Activated CD4-positive, alpha-beta T cell treated with anti-CD3 and anti-CD28 coated beads, Interleukin-2, amount 10 ng/mL, durations not matched to agents 24 days and 14 days (primary cell): ENCODE data around the gene CBX6. TPM values are rescaled to one million over a fixed set of nuclear protein-coding genes. Genes with fewer than 3 reads are reported as not detected.

ENCODE experiments used
- DNase-seq: peaks from one replicate; pipeline ENCODE4 v3.0.0; 2022
- H3K27ac Mint-ChIP-seq: one replicate; pipeline ENCODE4 v1.8.0; 2022; ENCODE audit warnings: mild to moderate bottlenecking, mixed read lengths
- H3K27me3 Mint-ChIP-seq: one replicate; pipeline ENCODE4 v1.8.0; 2022; ENCODE audit warnings: mixed read lengths
- H3K36me3 Mint-ChIP-seq: one replicate; pipeline ENCODE4 v1.8.0; 2022; ENCODE audit warnings: low read depth, mild to moderate bottlenecking, mixed read lengths
- H3K4me1 Mint-ChIP-seq: one replicate; pipeline ENCODE4 v1.8.0; 2021; ENCODE audit warnings: mixed read lengths
- H3K4me3 Mint-ChIP-seq: one replicate; pipeline ENCODE4 v1.8.0; 2022; ENCODE audit warnings: mild to moderate bottlenecking, moderate library complexity, mixed read lengths
- H3K9me3 Mint-ChIP-seq: one replicate; pipeline ENCODE4 v1.8.0; 2021; ENCODE audit warnings: mixed read lengths
- intact Hi-C: fragments of 100-400 bp; cut with micrococcal nuclease; formaldehyde crosslinking; loops from one replicate; pipeline ENCODE4 v1.15.1; 2023
- total RNA-seq: library from RNA; stranded (reverse); gene quantifications from 2 replicates; pipeline ENCODE4 v1.2.3, GENCODE V29; 2022

Gene CBX6
- total RNA-seq, 1 donor from 2014 or later: 180 TPM

GRCh38 chr22:38834215-38834953 is 37.6 kb downstream of the CBX6 start:
- Mint-ChIP-seq H3K27ac (no peak overlapping the region), H3K9me3 (no peaks in the 10 kb centered on the region), H3K4me3 (no peak overlapping the region), H3K36me3 (no peaks in the 10 kb centered on the region), H3K27me3 (peaks cover 2% of the 10 kb centered on the region), H3K4me1 (no peaks in the 10 kb centered on the region)
- intact Hi-C loops: no loop called here
- no peak for DNase-seq

GRCh38 chr22:38833061-38833460 is 39.0 kb downstream of the CBX6 start:
- H3K27ac Mint-ChIP-seq: no peak overlapping the region
- H3K27me3 Mint-ChIP-seq: peaks cover 2% of the 10 kb centered on the region
- intact Hi-C loops: no loop called here
- H3K36me3 Mint-ChIP-seq: no peaks in the 10 kb centered on the region
- H3K4me1 Mint-ChIP-seq: no peaks in the 10 kb centered on the region
- no peak overlapping the region for H3K4me3 Mint-ChIP-seq
- no peak for DNase-seq
- no peaks in the 10 kb centered on the region for H3K9me3 Mint-ChIP-seq

GRCh38 chr22:38832005-38832978 is 39.7 kb downstream of the CBX6 start:
- DNase-seq: no peak
- intact Hi-C loops: no loop called here
- no peaks in the 10 kb centered on the region for H3K4me1 Mint-ChIP-seq
- no peak overlapping the region for H3K27ac Mint-ChIP-seq
- H3K4me3 Mint-ChIP-seq: no peak overlapping the region
- H3K27me3 Mint-ChIP-seq: peaks cover 2% of the 10 kb centered on the region
- no peaks in the 10 kb centered on the region for H3K36me3 Mint-ChIP-seq
- no peaks in the 10 kb centered on the region for H3K9me3 Mint-ChIP-seq

- no peak overlapping the region for H3K4me3 Mint-ChIP-seq
- H3K9me3 Mint-ChIP-seq: no peaks in the 10 kb centered on the region
- H3K27me3 Mint-ChIP-seq: peaks cover 2% of the 10 kb centered on the region
- H3K36me3 Mint-ChIP-seq: no peaks in the 10 kb centered on the region
- no peak overlapping the region for H3K27ac Mint-ChIP-seq
- no peaks in the 10 kb centered on the region for H3K4me1 Mint-ChIP-seq
- DNase-seq: no peak
- intact Hi-C loops: no loop called here
These were observed 40.7 kb downstream of the CBX6 start for GRCh38 chr22:38831166-38831945.

GRCh38 chr22:38830845-38831108 is 41.2 kb downstream of the CBX6 start:
- intact Hi-C loops: no loop called here
- Mint-ChIP-seq H3K36me3 (no peaks in the 10 kb centered on the region), H3K27me3 (peaks cover 2% of the 10 kb centered on the region), H3K4me1 (no peaks in the 10 kb centered on the region), H3K27ac (no peak overlapping the region), H3K9me3 (no peaks in the 10 kb centered on the region), H3K4me3 (no peak overlapping the region)
- DNase-seq: no peak

- no peaks in the 10 kb centered on the region for H3K36me3 Mint-ChIP-seq
- intact Hi-C loops: no loop called here
- no peaks in the 10 kb centered on the region for H3K4me1 Mint-ChIP-seq
- peaks cover 2% of the 10 kb centered on the region for H3K27me3 Mint-ChIP-seq
- DNase-seq: no peak
- no peak overlapping the region for H3K27ac Mint-ChIP-seq
- no peaks in the 10 kb centered on the region for H3K9me3 Mint-ChIP-seq
- H3K4me3 Mint-ChIP-seq: no peak overlapping the region
These were observed 41.8 kb downstream of the CBX6 start for GRCh38 chr22:38830026-38830844.

GRCh38 chr22:38829485-38829884 is 42.5 kb downstream of the CBX6 start:
- H3K4me1 Mint-ChIP-seq: no peaks in the 10 kb centered on the region
- no peaks in the 10 kb centered on the region for H3K36me3 Mint-ChIP-seq
- peaks cover under 1% of the 10 kb centered on the region for H3K27me3 Mint-ChIP-seq
- no peak overlapping the region for H3K27ac Mint-ChIP-seq
- H3K9me3 Mint-ChIP-seq: no peaks in the 10 kb centered on the region
- no peak for DNase-seq
- H3K4me3 Mint-ChIP-seq: no peak overlapping the region
- intact Hi-C loops: no loop called here

GRCh38 chr22:38828616-38829205 is 43.3 kb downstream of the CBX6 start:
- Mint-ChIP-seq H3K9me3 (no peaks in the 10 kb centered on the region), H3K4me1 (no peaks in the 10 kb centered on the region), H3K4me3 (no peak overlapping the region), H3K36me3 (no peaks in the 10 kb centered on the region), H3K27me3 (no peaks in the 10 kb centered on the region), H3K27ac (no peak overlapping the region)
- no peak for DNase-seq
- intact Hi-C loops: no loop called here

- no peaks in the 10 kb centered on the region for H3K4me1 Mint-ChIP-seq
These were observed 43.8 kb downstream of the CBX6 start for GRCh38 chr22:38828191-38828590.

GRCh38 chr22:38827510-38827909 is 44.5 kb downstream of the CBX6 start:
- H3K4me1 Mint-ChIP-seq: no peaks in the 10 kb centered on the region
- no peaks in the 10 kb centered on the region for H3K36me3 Mint-ChIP-seq
- no peak overlapping the region for H3K4me3 Mint-ChIP-seq
- H3K27me3 Mint-ChIP-seq: no peaks in the 10 kb centered on the region
- intact Hi-C loops: no loop called here
- H3K9me3 Mint-ChIP-seq: no peaks in the 10 kb centered on the region
- H3K27ac Mint-ChIP-seq: no peak overlapping the region
- no peak for DNase-seq

More at GRCh38 chr22:38828191-38828590, 43.8 kb downstream of the CBX6 start:
- Mint-ChIP-seq H3K27me3 (no peaks in the 10 kb centered on the region), H3K36me3 (no peaks in the 10 kb centered on the region), H3K9me3 (no peaks in the 10 kb centered on the region), H3K4me3 (no peak overlapping the region), H3K27ac (no peak overlapping the region)
- intact Hi-C loops: no loop called here
- no peak for DNase-seq

GRCh38 chr22:38826801-38827200 is 45.2 kb downstream of the CBX6 start:
- Mint-ChIP-seq H3K36me3 (no peaks in the 10 kb centered on the region), H3K9me3 (no peaks in the 10 kb centered on the region), H3K27ac (no peak overlapping the region), H3K4me1 (no peaks in the 10 kb centered on the region), H3K4me3 (no peak overlapping the region), H3K27me3 (no peaks in the 10 kb centered on the region)
- DNase-seq: no peak
- intact Hi-C loops: no loop called here

GRCh38 chr22:38826386-38826785 is 45.6 kb downstream of the CBX6 start:
- H3K9me3 Mint-ChIP-seq: no peaks in the 10 kb centered on the region
- no peak for DNase-seq
- H3K27me3 Mint-ChIP-seq: no peaks in the 10 kb centered on the region
- no peaks in the 10 kb centered on the region for H3K4me1 Mint-ChIP-seq
- intact Hi-C loops: no loop called here
- H3K36me3 Mint-ChIP-seq: no peaks in the 10 kb centered on the region
- H3K4me3 Mint-ChIP-seq: no peak overlapping the region
- no peak overlapping the region for H3K27ac Mint-ChIP-seq

GRCh38 chr22:38824585-38824984 is 47.4 kb downstream of the CBX6 start:
- no peak overlapping the region for H3K27ac Mint-ChIP-seq
- H3K9me3 Mint-ChIP-seq: no peaks in the 10 kb centered on the region
- no peak overlapping the region for H3K4me3 Mint-ChIP-seq

More at GRCh38 chr22:38824585-38824984, 47.4 kb downstream of the CBX6 start:
- Mint-ChIP-seq H3K4me1 (no peaks in the 10 kb centered on the region), H3K27me3 (peaks cover under 1% of the 10 kb centered on the region), H3K36me3 (no peaks in the 10 kb centered on the region)
- peak; percentile 90 for DNase-seq
- intact Hi-C loops: no loop called here
